ENCODE data around the gene INSIG1.

The INSIG1 gene

DNA sequence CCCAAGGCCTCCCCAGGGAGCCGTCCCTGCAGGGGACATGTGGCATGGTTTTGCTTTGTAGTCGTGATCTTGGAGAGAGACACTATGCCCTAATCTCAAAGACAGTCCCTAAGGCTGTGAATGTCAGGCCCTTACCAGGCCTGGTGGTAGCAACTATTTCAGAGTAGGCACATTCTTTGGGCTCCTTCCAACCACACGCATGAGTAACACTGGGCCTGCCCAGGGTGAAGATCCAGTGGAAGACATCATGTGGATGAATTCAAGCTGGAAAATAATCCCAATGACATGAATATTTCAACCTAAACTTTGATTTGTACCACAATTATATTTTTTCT lies 39.5 kb upstream of the INSIG1 start (continued):
- TF ChIP-seq, protein P1, sequence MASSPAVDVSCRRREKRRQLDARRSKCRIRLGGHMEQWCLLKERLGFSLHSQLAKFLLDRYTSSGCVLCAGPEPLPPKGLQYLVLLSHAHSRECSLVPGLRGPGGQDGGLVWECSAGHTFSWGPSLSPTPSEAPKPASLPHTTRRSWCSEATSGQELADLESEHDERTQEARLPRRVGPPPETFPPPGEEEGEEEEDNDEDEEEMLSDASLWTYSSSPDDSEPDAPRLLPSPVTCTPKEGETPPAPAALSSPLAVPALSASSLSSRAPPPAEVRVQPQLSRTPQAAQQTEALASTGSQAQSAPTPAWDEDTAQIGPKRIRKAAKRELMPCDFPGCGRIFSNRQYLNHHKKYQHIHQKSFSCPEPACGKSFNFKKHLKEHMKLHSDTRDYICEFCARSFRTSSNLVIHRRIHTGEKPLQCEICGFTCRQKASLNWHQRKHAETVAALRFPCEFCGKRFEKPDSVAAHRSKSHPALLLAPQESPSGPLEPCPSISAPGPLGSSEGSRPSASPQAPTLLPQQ (tag by site-specific recombination; IDR thresholded peaks at IDR 0.05): no peak
- TF ChIP-seq ZNF843 (tag by site-specific recombination; IDR thresholded peaks at IDR 0.05): no peak
- no peak for TF ChIP-seq ZNF677 (tag by site-specific recombination; IDR thresholded peaks at IDR 0.05)
- no peak for TF ChIP-seq ZNF623 (tag by site-specific recombination; IDR thresholded peaks at IDR 0.05)

DNA sequence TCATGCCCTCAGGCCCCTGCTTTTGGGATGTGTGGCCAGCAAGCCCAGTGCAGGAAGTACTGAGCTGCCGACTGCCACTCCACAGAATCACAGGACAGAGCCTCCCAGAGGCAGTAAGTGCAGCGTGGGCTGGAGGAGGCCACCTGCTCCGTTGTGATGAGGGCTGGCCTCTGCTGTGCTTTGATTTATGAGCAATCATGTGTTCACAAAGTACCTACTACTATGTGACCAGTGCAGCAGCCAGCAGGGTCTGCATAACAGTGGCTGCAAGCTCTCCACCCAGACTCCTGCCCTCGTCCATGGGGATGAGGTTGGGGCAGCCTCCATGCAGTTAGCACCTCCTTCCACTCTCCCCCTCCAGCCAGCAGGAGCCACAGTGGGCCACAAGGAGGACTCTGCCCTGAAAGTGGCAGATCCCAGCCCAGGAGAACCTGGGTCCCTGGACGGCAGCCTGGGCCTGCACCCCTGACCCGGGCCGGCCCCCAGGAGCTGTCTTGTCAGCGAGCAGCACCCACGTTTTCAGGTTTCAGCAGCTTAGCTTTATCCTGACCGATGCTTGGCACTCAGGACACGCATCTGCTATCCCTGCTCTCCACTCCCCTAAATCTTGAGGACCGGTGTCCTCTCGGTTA lies 37.7 kb upstream of the INSIG1 start:
- H3K27ac ChIP-seq (ENCODE audit: extremely low read depth, low read depth, low read length): no peak overlapping the region
- POLR2A ChIA-PET: no interaction called here
- no peaks in the 10 kb centered on the region for H3K9me3 ChIP-seq (ENCODE audit: control insufficient read depth, insufficient read depth, low read depth, low read length)
- no peak for TF ChIP-seq ZNF791 (tag by site-specific recombination; IDR thresholded peaks at IDR 0.05)
- no peak for TF ChIP-seq ZNF747 (tag by site-specific recombination; IDR thresholded peaks at IDR 0.05)
- CTCF ChIA-PET: no interaction called here
- H3K4me1 ChIP-seq (ENCODE audit: control insufficient read depth, insufficient read depth, low read length): no peaks in the 10 kb centered on the region
- no peaks in the 10 kb centered on the region for H3K36me3 ChIP-seq (ENCODE audit: control insufficient read depth in 2 of 2, insufficient read depth in 1 of 2, low read length in 2 of 2)
- H3K4me3 ChIP-seq (ENCODE audit: low read depth, low read length): no peak overlapping the region

DNA sequence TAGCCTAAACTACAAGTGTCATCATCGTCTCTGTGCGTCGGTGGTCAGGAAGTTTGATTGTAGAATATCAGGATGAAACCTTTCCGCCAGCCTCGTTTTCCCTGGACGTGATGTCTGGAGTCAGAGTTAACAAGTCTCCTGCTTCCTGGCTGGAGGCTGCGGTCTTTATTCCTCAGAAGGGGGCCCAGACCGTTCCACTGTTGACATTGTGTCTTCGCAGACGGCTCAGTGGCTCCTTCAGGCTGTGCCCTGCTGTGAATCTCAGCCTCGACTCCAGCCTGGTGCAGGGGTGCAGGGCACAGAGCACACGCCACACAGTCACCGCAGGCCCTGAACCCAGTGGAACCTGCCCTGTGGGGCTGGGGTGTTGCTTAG lies 37.2 kb upstream of the INSIG1 start:
- TF ChIP-seq, protein P2, sequence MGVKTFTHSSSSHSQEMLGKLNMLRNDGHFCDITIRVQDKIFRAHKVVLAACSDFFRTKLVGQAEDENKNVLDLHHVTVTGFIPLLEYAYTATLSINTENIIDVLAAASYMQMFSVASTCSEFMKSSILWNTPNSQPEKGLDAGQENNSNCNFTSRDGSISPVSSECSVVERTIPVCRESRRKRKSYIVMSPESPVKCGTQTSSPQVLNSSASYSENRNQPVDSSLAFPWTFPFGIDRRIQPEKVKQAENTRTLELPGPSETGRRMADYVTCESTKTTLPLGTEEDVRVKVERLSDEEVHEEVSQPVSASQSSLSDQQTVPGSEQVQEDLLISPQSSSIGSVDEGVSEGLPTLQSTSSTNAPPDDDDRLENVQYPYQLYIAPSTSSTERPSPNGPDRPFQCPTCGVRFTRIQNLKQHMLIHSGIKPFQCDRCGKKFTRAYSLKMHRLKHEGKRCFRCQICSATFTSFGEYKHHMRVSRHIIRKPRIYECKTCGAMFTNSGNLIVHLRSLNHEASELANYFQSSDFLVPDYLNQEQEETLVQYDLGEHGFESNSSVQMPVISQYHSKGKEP (tag by site-specific recombination; IDR thresholded peaks at IDR 0.05): no peak
- TF ChIP-seq ZSCAN30 (tag by site-specific recombination; IDR thresholded peaks at IDR 0.05): no peak
- no peak for TF ChIP-seq ZNF24 (tag by site-specific recombination; IDR thresholded peaks at IDR 0.05)
- TF ChIP-seq, protein P3, sequence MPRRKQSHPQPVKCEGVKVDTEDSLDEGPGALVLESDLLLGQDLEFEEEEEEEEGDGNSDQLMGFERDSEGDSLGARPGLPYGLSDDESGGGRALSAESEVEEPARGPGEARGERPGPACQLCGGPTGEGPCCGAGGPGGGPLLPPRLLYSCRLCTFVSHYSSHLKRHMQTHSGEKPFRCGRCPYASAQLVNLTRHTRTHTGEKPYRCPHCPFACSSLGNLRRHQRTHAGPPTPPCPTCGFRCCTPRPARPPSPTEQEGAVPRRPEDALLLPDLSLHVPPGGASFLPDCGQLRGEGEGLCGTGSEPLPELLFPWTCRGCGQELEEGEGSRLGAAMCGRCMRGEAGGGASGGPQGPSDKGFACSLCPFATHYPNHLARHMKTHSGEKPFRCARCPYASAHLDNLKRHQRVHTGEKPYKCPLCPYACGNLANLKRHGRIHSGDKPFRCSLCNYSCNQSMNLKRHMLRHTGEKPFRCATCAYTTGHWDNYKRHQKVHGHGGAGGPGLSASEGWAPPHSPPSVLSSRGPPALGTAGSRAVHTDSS (tag by site-specific recombination; IDR thresholded peaks at IDR 0.05): no peak
- TF ChIP-seq ZNF157 (tag by site-specific recombination; IDR thresholded peaks at IDR 0.05): no peak
- TF ChIP-seq ZNF311 (tag by site-specific recombination; IDR thresholded peaks at IDR 0.05; ENCODE audit: borderline replicate concordance): no peak
- no peak for TF ChIP-seq ZNF664 (tag by site-specific recombination; IDR thresholded peaks at IDR 0.05)
- TF ChIP-seq KLF8 (tag by site-specific recombination; IDR thresholded peaks at IDR 0.05): no peak
- TF ChIP-seq ZNF48 (tag by site-specific recombination; IDR thresholded peaks at IDR 0.05): no peak
- no peak for TF ChIP-seq ZNF610 (tag by site-specific recombination; IDR thresholded peaks at IDR 0.05; ENCODE audit: borderline replicate concordance)
- no peak for TF ChIP-seq ZNF404 (tag by site-specific recombination; IDR thresholded peaks at IDR 0.05)
- no peak for TF ChIP-seq ZFP37 (tag by site-specific recombination; IDR thresholded peaks at IDR 0.05)
- TF ChIP-seq OSR2 (tag by site-specific recombination; IDR thresholded peaks at IDR 0.05): no peak
- TF ChIP-seq PRDM4 (tag by site-specific recombination; IDR thresholded peaks at IDR 0.05): no peak
- no peak for TF ChIP-seq ZNF274 (IDR thresholded peaks at IDR 0.05; ENCODE audit: low read length)
- TF ChIP-seq ZNF274 (tag by site-specific recombination; IDR thresholded peaks at IDR 0.05; ENCODE audit: borderline replicate concordance): no peak
- Histone ChIP-seq H3K4me3 (ENCODE audit: low read depth, low read length) (no peak overlapping the region), H3K36me3 (ENCODE audit: control insufficient read depth in 2 of 2, insufficient read depth in 1 of 2, low read length in 2 of 2) (no peaks in the 10 kb centered on the region), H3K4me1 (ENCODE audit: control insufficient read depth, insufficient read depth, low read length) (no peaks in the 10 kb centered on the region), H3K27ac (ENCODE audit: extremely low read depth, low read depth, low read length) (no peak overlapping the region), H3K9me3 (ENCODE audit: control insufficient read depth, insufficient read depth, low read depth, low read length) (no peaks in the 10 kb centered on the region)
- ChIA-PET POLR2A (no interaction called here), CTCF (no interaction called here)
